HG02970 (cell line): Measurements from ENCODE around the gene FUOM.
"Not testable (repeated sequence)": the region's sequence is repeated elsewhere in the genome, so short reads cannot be mapped to it uniquely, and the experiment has no call there.

Experiments used
- ATAC-seq: cut with Tn5 transposase; IDR thresholded peaks from one replicate; pipeline ENCODE4 v1.9.1; 2021; ENCODE audit warnings: mild to moderate bottlenecking, moderate library complexity, moderate number of reproducible peaks; ENCODE audit not compliant: unreplicated experiment, low FRiP score

FUOM gene

GRCh38 chr10:133335246-133336117 is 22.3 kb downstream of the FUOM start:
- ATAC-seq: no peak

GRCh38 chr10:133334503-133335245 is 23.1 kb downstream of the FUOM start:
- no peak for ATAC-seq

GRCh38 chr10:133332936-133333699 is 24.7 kb downstream of the FUOM start:
- no peak for ATAC-seq

GRCh38 chr10:133329491-133330202 is 28.2 kb downstream of the FUOM start:
- ATAC-seq: no peak

- no peak for ATAC-seq
Observed at GRCh38 chr10:133328358-133329343, 29.2 kb downstream of the FUOM start.

- ATAC-seq: no peak
Observed at GRCh38 chr10:133327651-133328357, 30.0 kb downstream of the FUOM start.

- no peak for ATAC-seq
Observed at GRCh38 chr10:133326745-133327650, 30.8 kb downstream of the FUOM start.

GRCh38 chr10:133326223-133326551 is 31.6 kb downstream of the FUOM start:
- ATAC-seq: no peak

- ATAC-seq: no peak
Observed at GRCh38 chr10:133325440-133326222, 32.2 kb downstream of the FUOM start.

- ATAC-seq: no peak
Observed at GRCh38 chr10:133324857-133325260, 33.0 kb downstream of the FUOM start.

GRCh38 chr10:133324198-133324792 is 33.5 kb downstream of the FUOM start:
- ATAC-seq: no peak

- ATAC-seq: not testable (repeated sequence)
Observed at GRCh38 chr10:133322064-133322709, 35.6 kb downstream of the FUOM start.

- ATAC-seq: not testable (repeated sequence)
Observed at GRCh38 chr10:133320852-133321422, 36.9 kb downstream of the FUOM start.

- ATAC-seq: no peak
Observed at GRCh38 chr10:133318494-133319127, 39.2 kb downstream of the FUOM start.

- ATAC-seq: no peak
Observed at GRCh38 chr10:133316732-133317131, 41.1 kb downstream of the FUOM start.
